ENCODE measurements around the gene PTTG2.
A peak's percentile ranks its signal among the peaks of the same experiment; 100 is the strongest.
"Not testable (repeated sequence)": the region's sequence is repeated elsewhere in the genome, so short reads cannot be mapped to it uniquely, and the experiment has no call there.

PTTG2 gene

GRCh38 chr4:37956941-37957340 lies 3.3 kb upstream of the PTTG2 start:
- DNase-seq (ENCODE audit: low read depth) = no peak

- no peak for DNase-seq (ENCODE audit: low read depth)
Observed at GRCh38 chr4:37958932-37959331, 1.3 kb upstream of the PTTG2 start.

GRCh38 chr4:37960679-37961450 lies 667 bp downstream of the PTTG2 start:
- DNase-seq (ENCODE audit: low read depth) = no peak

- DNase-seq (ENCODE audit: low read depth) = no peak
Observed at GRCh38 chr4:37964734-37965457, 4.7 kb downstream of the PTTG2 start.

GRCh38 chr4:37966044-37966443 lies 5.8 kb downstream of the PTTG2 start:
- DNase-seq (ENCODE audit: low read depth) = no peak

- DNase-seq (ENCODE audit: low read depth) = no peak
Observed at GRCh38 chr4:37967736-37968135, 7.5 kb downstream of the PTTG2 start.

- DNase-seq (ENCODE audit: low read depth) = no peak
Observed at GRCh38 chr4:37968747-37969146, 8.5 kb downstream of the PTTG2 start.

- peak; percentile 56 for DNase-seq (ENCODE audit: low read depth)
Observed at GRCh38 chr4:37970702-37971101, 10.5 kb downstream of the PTTG2 start.

GRCh38 chr4:37971202-37971601 lies 11.0 kb downstream of the PTTG2 start:
- DNase-seq (ENCODE audit: low read depth) = no peak

GRCh38 chr4:37973441-37973840 lies 13.2 kb downstream of the PTTG2 start:
- no peak for DNase-seq (ENCODE audit: low read depth)

- not testable (repeated sequence) for DNase-seq (ENCODE audit: low read depth)
Observed at GRCh38 chr4:37975321-37975822, 15.2 kb downstream of the PTTG2 start.

- no peak for DNase-seq (ENCODE audit: low read depth)
Observed at GRCh38 chr4:37976507-37976906, 16.3 kb downstream of the PTTG2 start.

GRCh38 chr4:37976991-37977470 lies 16.8 kb downstream of the PTTG2 start:
- peak; percentile 75 for DNase-seq (ENCODE audit: low read depth)

- DNase-seq (ENCODE audit: low read depth) = peak; percentile 66
Observed at GRCh38 chr4:37977471-37978247, 17.5 kb downstream of the PTTG2 start.

- DNase-seq (ENCODE audit: low read depth) = peak; percentile 28
Observed at GRCh38 chr4:37978248-37978924, 18.2 kb downstream of the PTTG2 start.

GRCh38 chr4:37980246-37980645 lies 20.0 kb downstream of the PTTG2 start:
- no peak for DNase-seq (ENCODE audit: low read depth)

- DNase-seq (ENCODE audit: low read depth) = no peak
Observed at GRCh38 chr4:37981425-37981824, 21.2 kb downstream of the PTTG2 start.

- no peak for DNase-seq (ENCODE audit: low read depth)
Observed at GRCh38 chr4:37981844-37982720, 21.9 kb downstream of the PTTG2 start.

- DNase-seq (ENCODE audit: low read depth) = no peak
Observed at GRCh38 chr4:37982736-37983135, 22.5 kb downstream of the PTTG2 start.

- no peak for DNase-seq (ENCODE audit: low read depth)
Observed at GRCh38 chr4:37983951-37984350, 23.8 kb downstream of the PTTG2 start.
